Measurements from ENCODE around the gene BCAR3.

BCAR3 gene

GRCh38 chr1:93578911-93579825, 102.5 kb downstream of the BCAR3 start:
- Histone ChIP-seq H3K27me3 (ENCODE audit: low read length) (no peaks in the 10 kb centered on the region), H3K9me3 (ENCODE audit: insufficient read depth, low read length) (no peaks in the 10 kb centered on the region), H3K79me2 (ENCODE audit: insufficient read depth, low read length) (no peaks in the 10 kb centered on the region), H3K4me2 (ENCODE audit: low read depth, low read length, poor library complexity, severe bottlenecking) (no peak overlapping the region), H3K4me3 (ENCODE audit: insufficient read depth, low read length, poor library complexity, severe bottlenecking) (no peak overlapping the region), H2AFZ (ENCODE audit: low read depth, low read length, severe bottlenecking) (no peak overlapping the region), H3K27ac (ENCODE audit: low read depth, low read length) (no peak overlapping the region), H3K36me3 (ENCODE audit: low read length) (no peaks in the 10 kb centered on the region), H3K9ac (ENCODE audit: low read length) (no peak overlapping the region), H4K20me1 (ENCODE audit: low read depth, low read length) (no peaks in the 10 kb centered on the region), H3K9me2 (replicated peaks; ENCODE audit: insufficient read depth, low read length) (no peaks in the 10 kb centered on the region), H3F3A (ENCODE audit: insufficient read depth) (no peaks in the 10 kb centered on the region)
- TF ChIP-seq, protein P1, sequence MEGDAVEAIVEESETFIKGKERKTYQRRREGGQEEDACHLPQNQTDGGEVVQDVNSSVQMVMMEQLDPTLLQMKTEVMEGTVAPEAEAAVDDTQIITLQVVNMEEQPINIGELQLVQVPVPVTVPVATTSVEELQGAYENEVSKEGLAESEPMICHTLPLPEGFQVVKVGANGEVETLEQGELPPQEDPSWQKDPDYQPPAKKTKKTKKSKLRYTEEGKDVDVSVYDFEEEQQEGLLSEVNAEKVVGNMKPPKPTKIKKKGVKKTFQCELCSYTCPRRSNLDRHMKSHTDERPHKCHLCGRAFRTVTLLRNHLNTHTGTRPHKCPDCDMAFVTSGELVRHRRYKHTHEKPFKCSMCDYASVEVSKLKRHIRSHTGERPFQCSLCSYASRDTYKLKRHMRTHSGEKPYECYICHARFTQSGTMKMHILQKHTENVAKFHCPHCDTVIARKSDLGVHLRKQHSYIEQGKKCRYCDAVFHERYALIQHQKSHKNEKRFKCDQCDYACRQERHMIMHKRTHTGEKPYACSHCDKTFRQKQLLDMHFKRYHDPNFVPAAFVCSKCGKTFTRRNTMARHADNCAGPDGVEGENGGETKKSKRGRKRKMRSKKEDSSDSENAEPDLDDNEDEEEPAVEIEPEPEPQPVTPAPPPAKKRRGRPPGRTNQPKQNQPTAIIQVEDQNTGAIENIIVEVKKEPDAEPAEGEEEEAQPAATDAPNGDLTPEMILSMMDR (IDR thresholded peaks at IDR 0.05; ENCODE audit: insufficient read depth, low read length, poor library complexity, severe bottlenecking): no peak
- no peak for TF ChIP-seq EZH2phosphoT487 (conservative IDR thresholded peaks at IDR 0.05; ENCODE audit: low read length)

- no peaks in the 10 kb centered on the region for H3K36me3 ChIP-seq (ENCODE audit: low read length)
- no peaks in the 10 kb centered on the region for H3K79me2 ChIP-seq (ENCODE audit: insufficient read depth, low read length)
- H3K9ac ChIP-seq (ENCODE audit: low read length): no peak overlapping the region
- H3K9me2 ChIP-seq (replicated peaks; ENCODE audit: insufficient read depth, low read length): no peaks in the 10 kb centered on the region
- no peaks in the 10 kb centered on the region for H4K20me1 ChIP-seq (ENCODE audit: low read depth, low read length)
- H3F3A ChIP-seq (ENCODE audit: insufficient read depth): no peaks in the 10 kb centered on the region
- H3K27ac ChIP-seq (ENCODE audit: low read depth, low read length): no peak overlapping the region
- no peak overlapping the region for H2AFZ ChIP-seq (ENCODE audit: low read depth, low read length, severe bottlenecking)
- H3K9me3 ChIP-seq (ENCODE audit: insufficient read depth, low read length): no peaks in the 10 kb centered on the region
- TF ChIP-seq, protein P1 (IDR thresholded peaks at IDR 0.05; ENCODE audit: insufficient read depth, low read length, poor library complexity, severe bottlenecking): no peak
- no peak for TF ChIP-seq EZH2phosphoT487 (conservative IDR thresholded peaks at IDR 0.05; ENCODE audit: low read length)
- H3K4me2 ChIP-seq (ENCODE audit: low read depth, low read length, poor library complexity, severe bottlenecking): no peak overlapping the region
- no peak overlapping the region for H3K4me3 ChIP-seq (ENCODE audit: insufficient read depth, low read length, poor library complexity, severe bottlenecking)
- H3K27me3 ChIP-seq (ENCODE audit: low read length): no peaks in the 10 kb centered on the region
Observed at GRCh38 chr1:93578433-93578830, 103.2 kb downstream of the BCAR3 start.

GRCh38 chr1:93577536-93578432, 103.9 kb downstream of the BCAR3 start:
- no peak overlapping the region for H3K27ac ChIP-seq (ENCODE audit: low read depth, low read length)
- no peaks in the 10 kb centered on the region for H3K79me2 ChIP-seq (ENCODE audit: insufficient read depth, low read length)
- H2AFZ ChIP-seq (ENCODE audit: low read depth, low read length, severe bottlenecking): no peak overlapping the region
- H3K9me2 ChIP-seq (replicated peaks; ENCODE audit: insufficient read depth, low read length): no peaks in the 10 kb centered on the region
- no peaks in the 10 kb centered on the region for H4K20me1 ChIP-seq (ENCODE audit: low read depth, low read length)
- H3K36me3 ChIP-seq (ENCODE audit: low read length): no peaks in the 10 kb centered on the region
- H3K9me3 ChIP-seq (ENCODE audit: insufficient read depth, low read length): no peaks in the 10 kb centered on the region
- TF ChIP-seq, protein P1 (IDR thresholded peaks at IDR 0.05; ENCODE audit: insufficient read depth, low read length, poor library complexity, severe bottlenecking): no peak
- TF ChIP-seq EZH2phosphoT487 (conservative IDR thresholded peaks at IDR 0.05; ENCODE audit: low read length): no peak
- no peaks in the 10 kb centered on the region for H3F3A ChIP-seq (ENCODE audit: insufficient read depth)
- H3K9ac ChIP-seq (ENCODE audit: low read length): no peak overlapping the region
- no peaks in the 10 kb centered on the region for H3K27me3 ChIP-seq (ENCODE audit: low read length)
- no peak overlapping the region for H3K4me2 ChIP-seq (ENCODE audit: low read depth, low read length, poor library complexity, severe bottlenecking)
- no peak overlapping the region for H3K4me3 ChIP-seq (ENCODE audit: insufficient read depth, low read length, poor library complexity, severe bottlenecking)

Data from SU-DHL-6 (cell line).